ENCODE results near the gene ANKLE2. TPM values are rescaled to one million over a fixed set of nuclear protein-coding genes. Genes with fewer than 3 reads are reported as not detected.
"Not testable (repeated sequence)": the region's sequence is repeated elsewhere in the genome, so short reads cannot be mapped to it uniquely, and the experiment has no call there.

The ANKLE2 gene
- total RNA-seq, 1 experiment from 2014 or later = 85.9 TPM

GRCh38 chr12:132754160-132754932, 7.3 kb downstream of the ANKLE2 start:
- Histone ChIP-seq H3F3A (ENCODE audit: low read length, unreplicated experiment) (no peaks in the 10 kb centered on the region), H4K20me1 (ENCODE audit: low read length) (peaks cover 41% of the 10 kb centered on the region), H3K27ac (ENCODE audit: low read length) (no peak overlapping the region), H3K79me2 (ENCODE audit: low read length) (peaks cover 79% of the 10 kb centered on the region), H3K9me3 (ENCODE audit: low read length) (no peaks in the 10 kb centered on the region), H3K36me3 (ENCODE audit: low read depth, low read length) (peaks cover 49% of the 10 kb centered on the region), H2AFZ (ENCODE audit: low read length) (no peak overlapping the region), H3K4me3 (ENCODE audit: low read length) (no peak overlapping the region), H3K4me2 (ENCODE audit: low read length) (no peak overlapping the region), H3K9me2 (replicated peaks; ENCODE audit: low read length) (no peaks in the 10 kb centered on the region), H3K9ac (ENCODE audit: low read length) (no peak overlapping the region), H3K4me1 (ENCODE audit: insufficient read depth, low read length) (no peaks in the 10 kb centered on the region), H3K27me3 (ENCODE audit: low read length) (no peaks in the 10 kb centered on the region)
- BruUV-seq (replicated peaks) = no TSS peak
- DNase-seq (no peak), ATAC-seq (peak; percentile 50; the same call in 1 of the 2 replicates)
- CTCF ChIA-PET = no interaction called here
- intact Hi-C loops (cut with micrococcal nuclease) = no loop called here
- TF ChIP-seq EZH2phosphoT487 (IDR thresholded peaks at IDR 0.05; ENCODE audit: borderline replicate concordance, low read length) = no peak
- 0 out of 2 replicates have a peak, but pooled peaks have one; percentile 31 for TF ChIP-seq CTCF (conservative IDR thresholded peaks at IDR 0.05; ENCODE audit: low read depth, low read length)
- POLR2A ChIA-PET (ENCODE audit: unreplicated experiment) = no interaction called here

- H3K4me3 ChIP-seq (ENCODE audit: low read length); H3K27ac ChIP-seq (ENCODE audit: low read length); H3K9ac ChIP-seq (ENCODE audit: low read length); CTCF ChIA-PET; H3K9me2 ChIP-seq (replicated peaks; ENCODE audit: low read length); ATAC-seq; DNase-seq; POLR2A ChIA-PET (ENCODE audit: unreplicated experiment); H3K27me3 ChIP-seq (ENCODE audit: low read length); H2AFZ ChIP-seq (ENCODE audit: low read length); BruUV-seq (replicated peaks); H3K4me1 ChIP-seq (ENCODE audit: insufficient read depth, low read length); intact Hi-C loops (cut with micrococcal nuclease); H3F3A ChIP-seq (ENCODE audit: low read length, unreplicated experiment); H3K9me3 ChIP-seq (ENCODE audit: low read length); H3K4me2 ChIP-seq (ENCODE audit: low read length): not testable (repeated sequence)
- H4K20me1 ChIP-seq (ENCODE audit: low read length) = peaks cover 37% of the 10 kb centered on the region
- peaks cover 48% of the 10 kb centered on the region for H3K36me3 ChIP-seq (ENCODE audit: low read depth, low read length)
- peaks cover 73% of the 10 kb centered on the region for H3K79me2 ChIP-seq (ENCODE audit: low read length)
Observed at GRCh38 chr12:132753670-132754069, 8.0 kb downstream of the ANKLE2 start.

- ChIA-PET POLR2A (ENCODE audit: unreplicated experiment) (no interaction called here), CTCF (interaction anchor here (0.7 kb wide), 1 partner anchor 21 kb away, joined by 3 read pairs; no protein-coding TSS in a partner anchor)
- peaks cover 74% of the 10 kb centered on the region for H3K36me3 ChIP-seq (ENCODE audit: low read depth, low read length)
- H3K27me3 ChIP-seq (ENCODE audit: low read length) = no peaks in the 10 kb centered on the region
- no peak overlapping the region for H3K9ac ChIP-seq (ENCODE audit: low read length)
- H3K9me3 ChIP-seq (ENCODE audit: low read length) = no peaks in the 10 kb centered on the region
- no peak overlapping the region for H3K27ac ChIP-seq (ENCODE audit: low read length)
- no peaks in the 10 kb centered on the region for H3K4me1 ChIP-seq (ENCODE audit: insufficient read depth, low read length)
- H3K79me2 ChIP-seq (ENCODE audit: low read length) = peaks cover 52% of the 10 kb centered on the region
- no peaks in the 10 kb centered on the region for H3F3A ChIP-seq (ENCODE audit: low read length, unreplicated experiment)
- H3K9me2 ChIP-seq (replicated peaks; ENCODE audit: low read length) = no peaks in the 10 kb centered on the region
- DNase-seq = no peak
- intact Hi-C loops (cut with micrococcal nuclease) = no loop called here
- peaks cover 21% of the 10 kb centered on the region for H4K20me1 ChIP-seq (ENCODE audit: low read length)
- TF ChIP-seq EZH2phosphoT487 (IDR thresholded peaks at IDR 0.05; ENCODE audit: borderline replicate concordance, low read length) = no peak
- no peak for TF ChIP-seq EZH2 (IDR thresholded peaks at IDR 0.05; ENCODE audit: low read length, unreplicated experiment)
- no peak for TF ChIP-seq CTCF (conservative IDR thresholded peaks at IDR 0.05; ENCODE audit: low read depth, low read length)
- no peak for ATAC-seq
- H3K4me3 ChIP-seq (ENCODE audit: low read length) = no peak overlapping the region
- no peak overlapping the region for H2AFZ ChIP-seq (ENCODE audit: low read length)
- BruUV-seq (replicated peaks) = no TSS peak
- no peak overlapping the region for H3K4me2 ChIP-seq (ENCODE audit: low read length)
Observed at GRCh38 chr12:132748319-132748718, 13.3 kb downstream of the ANKLE2 start.

All from PC-3 (cell line).